Activated naive CD4-positive, alpha-beta T cell (primary cell): ENCODE data around the gene NSUN7.
"Not testable (repeated sequence)": the region's sequence is repeated elsewhere in the genome, so short reads cannot be mapped to it uniquely, and the experiment has no call there.

Experiments used
- DNase-seq, 4 experiments: peaks; one replicate each; lab custom pipeline; 2025; lab: John Stamatoyannopoulos, UW

The NSUN7 gene

GRCh38 chr4:40817157-40817556 is 67.4 kb downstream of the NSUN7 start:
- not testable (repeated sequence) for DNase-seq

GRCh38 chr4:40820101-40820500 is 70.3 kb downstream of the NSUN7 start:
- DNase-seq: no peak

- no peak for DNase-seq
Measured at GRCh38 chr4:40822420-40823166, 72.8 kb downstream of the NSUN7 start.

GRCh38 chr4:40825014-40825838 is 75.5 kb downstream of the NSUN7 start:
- DNase-seq: no peak

GRCh38 chr4:40826821-40827220 is 77.1 kb downstream of the NSUN7 start:
- no peak for DNase-seq

- no peak for DNase-seq
Measured at GRCh38 chr4:40827758-40828157, 78.0 kb downstream of the NSUN7 start.

- no peak for DNase-seq
Measured at GRCh38 chr4:40828661-40829060, 78.9 kb downstream of the NSUN7 start.

GRCh38 chr4:40829586-40829985 is 79.8 kb downstream of the NSUN7 start:
- no peak for DNase-seq

GRCh38 chr4:40831146-40831907 is 81.6 kb downstream of the NSUN7 start:
- no peak for DNase-seq

- no peak for DNase-seq
Measured at GRCh38 chr4:40832175-40832574, 82.4 kb downstream of the NSUN7 start.

- DNase-seq: no peak
Measured at GRCh38 chr4:40833212-40833611, 83.5 kb downstream of the NSUN7 start.

- DNase-seq: no peak
Measured at GRCh38 chr4:40837094-40837870, 87.5 kb downstream of the NSUN7 start.

GRCh38 chr4:40838742-40839141 is 89.0 kb downstream of the NSUN7 start:
- DNase-seq: no peak

GRCh38 chr4:40840255-40840984 is 90.7 kb downstream of the NSUN7 start:
- no peak for DNase-seq

GRCh38 chr4:40840985-40841571 is 91.3 kb downstream of the NSUN7 start:
- peak; percentile 25 to 51 (median 48) for DNase-seq

GRCh38 chr4:40842318-40842717 is 92.6 kb downstream of the NSUN7 start:
- no peak for DNase-seq

- DNase-seq: no peak
Measured at GRCh38 chr4:40842725-40843423, 93.1 kb downstream of the NSUN7 start.

- no peak for DNase-seq
Measured at GRCh38 chr4:40843696-40844095, 93.9 kb downstream of the NSUN7 start.

- no peak for DNase-seq
Measured at GRCh38 chr4:40844261-40844660, 94.5 kb downstream of the NSUN7 start.
